H4 (cell line): Measurements from ENCODE around the gene IRX5. TPM values are rescaled to one million over a fixed set of nuclear protein-coding genes. Genes with fewer than 3 reads are reported as not detected.

Experiments used
- DNase-seq: peaks from one replicate; pipeline ENCODE4 v3.0.0-alpha.2; 2015; ENCODE audit warnings: low spot score
- total RNA-seq: library from RNA; depleted of rRNA; stranded (reverse); fragments of >200 nt; shearing (Covaris generic); gene quantifications from 2 replicates; pipeline ENCODE4 v1.2.3, GENCODE V29; 2014; rRNA removed

IRX5 gene
- 0.72 and 3.5 TPM in 2 replicates for total RNA-seq

DNA sequence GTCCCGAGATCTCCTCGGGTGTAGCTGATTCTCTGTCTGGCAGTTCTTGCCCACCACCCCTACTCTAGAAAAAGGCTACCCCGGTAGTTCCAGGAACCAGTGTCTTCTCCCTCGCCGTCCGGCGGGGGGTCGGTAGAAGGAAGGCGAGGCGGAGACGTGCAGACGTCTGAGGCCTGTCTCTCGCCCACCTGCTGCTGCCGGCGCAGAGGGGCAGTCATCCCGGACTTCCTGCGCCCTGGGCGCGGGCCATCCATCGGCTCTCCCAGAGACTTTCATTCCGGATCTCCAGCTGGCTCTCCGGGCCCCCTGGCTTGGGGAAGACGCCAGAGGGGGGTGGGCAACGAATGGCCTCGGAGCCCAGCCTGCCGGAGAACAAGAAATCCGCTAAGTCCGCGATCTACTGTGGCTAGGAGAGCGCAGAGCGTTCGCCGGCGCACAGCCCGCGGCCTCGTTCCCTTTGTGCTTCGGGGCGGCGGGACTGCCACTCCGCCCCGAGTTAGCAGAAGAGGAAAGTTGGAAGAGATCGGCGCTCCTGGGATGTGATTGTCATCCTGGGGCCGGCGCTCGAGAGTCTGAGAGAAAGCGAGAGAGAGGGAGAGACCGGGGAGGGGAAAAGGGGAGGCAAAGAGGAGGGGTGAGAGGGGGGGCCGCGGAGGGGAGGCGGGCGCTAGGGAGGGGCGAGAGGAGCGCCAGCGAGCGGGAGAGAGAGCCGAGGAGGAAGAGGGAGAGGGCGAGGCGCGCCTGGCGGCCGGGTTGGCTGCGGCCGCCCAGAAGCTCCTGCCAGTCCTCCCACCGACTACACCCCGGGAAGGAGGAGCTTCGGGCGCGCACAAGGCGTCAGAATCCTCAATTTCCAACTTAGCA, at the start of gene IRX5:
Gene IRX5, plus strand, starts transcription at position 861 of the 864 bp plus-strand sequence. CDS start 334 bp downstream, outside the sequence.
- peak; percentile 91 for DNase-seq

DNA sequence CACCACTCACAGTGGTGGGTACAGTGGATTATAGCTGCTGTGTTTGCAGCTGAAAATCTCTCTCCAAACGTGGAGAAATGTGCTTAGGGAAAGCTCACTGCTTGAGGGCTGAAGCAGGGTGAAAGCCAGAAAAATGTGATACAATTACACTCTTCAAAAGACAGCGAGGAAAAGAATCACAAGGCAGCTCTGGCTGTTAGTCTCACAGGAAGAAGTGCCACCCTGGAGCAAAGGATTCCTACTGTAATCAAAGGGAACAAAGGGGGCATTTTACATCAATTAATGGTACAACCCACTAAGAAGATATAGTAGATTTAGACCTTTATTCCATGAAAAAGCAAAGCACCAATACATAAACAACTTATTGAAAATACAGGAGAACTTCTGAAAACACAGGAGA, 48.1 kb upstream of the IRX5 start:
- no peak for DNase-seq

DNA sequence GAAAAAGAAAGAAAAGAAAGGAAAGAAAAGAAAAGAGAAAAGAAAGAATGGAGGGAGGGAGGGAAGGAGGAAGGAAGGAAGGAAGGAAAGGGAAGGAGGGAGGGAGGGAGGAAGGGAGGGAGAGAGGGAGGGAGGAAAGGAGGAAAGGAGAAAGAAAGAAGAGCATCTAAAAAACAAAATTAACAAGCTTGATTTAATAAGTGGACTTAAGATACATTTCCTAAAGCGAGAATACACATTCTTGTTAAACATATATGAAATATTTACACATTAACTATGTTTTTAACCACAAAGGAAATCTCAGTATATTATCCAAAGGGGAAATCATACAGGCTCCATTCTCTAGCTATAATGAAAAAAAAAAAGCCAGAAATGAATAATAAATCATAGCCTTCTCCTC, 47.3 kb upstream of the IRX5 start:
- DNase-seq, result no peak

DNA sequence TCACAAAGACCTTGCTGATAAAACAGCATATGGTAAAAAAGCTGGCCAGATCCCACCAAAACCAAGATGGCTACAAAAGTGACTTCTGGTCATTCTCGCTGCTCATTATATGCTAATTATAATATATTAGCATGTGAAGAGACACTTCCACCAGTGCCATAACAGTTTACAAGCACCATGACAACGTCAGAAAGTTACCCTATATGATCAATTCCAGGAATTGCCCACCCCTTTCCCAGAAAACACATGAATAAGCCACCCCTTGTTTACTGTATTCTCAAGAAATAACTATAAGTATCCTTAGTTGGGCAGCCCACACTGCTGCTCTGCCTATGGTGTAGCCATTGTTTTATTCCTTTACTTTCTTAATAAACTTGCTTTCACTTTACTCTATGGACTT, 44.6 kb upstream of the IRX5 start:
- no peak for DNase-seq

DNA sequence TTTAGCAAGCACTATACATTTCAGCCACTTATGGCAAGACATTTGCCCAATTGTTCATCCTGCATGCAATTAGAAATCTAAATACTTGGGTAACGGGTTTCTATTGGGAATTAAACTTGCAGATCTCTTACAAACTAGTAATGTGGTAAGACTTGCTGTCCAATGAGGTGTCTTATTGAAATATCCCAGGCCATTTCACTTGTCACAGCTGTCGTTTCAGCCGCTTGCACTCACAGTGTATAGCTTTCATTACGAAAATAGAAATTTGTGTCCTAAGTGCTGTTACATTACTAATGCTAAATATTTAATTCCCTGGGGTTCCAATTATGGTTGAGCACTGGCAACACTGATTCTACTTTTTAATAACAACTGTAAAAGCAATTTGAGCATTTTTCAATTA, 40.3 kb upstream of the IRX5 start:
- no peak for DNase-seq

DNA sequence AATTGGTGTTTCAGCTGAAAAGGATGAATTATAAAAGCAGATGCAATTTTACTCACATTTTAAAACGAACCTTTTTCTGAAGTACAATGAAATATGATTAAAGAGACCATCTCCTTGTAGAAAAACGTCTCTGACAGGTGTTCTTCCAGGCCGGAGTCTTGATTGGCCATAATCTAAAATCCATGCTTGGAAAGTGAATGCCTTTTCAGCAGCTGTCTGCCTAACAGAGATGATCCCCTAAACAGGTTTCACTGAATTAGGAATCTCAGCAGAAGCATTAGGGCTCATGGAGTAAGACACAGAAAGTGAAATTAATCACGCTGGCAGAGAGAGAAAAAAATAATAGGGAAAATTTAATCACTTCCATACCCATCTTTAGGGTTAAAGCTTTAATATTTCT, 39.3 kb upstream of the IRX5 start:
- DNase-seq, result no peak

DNA sequence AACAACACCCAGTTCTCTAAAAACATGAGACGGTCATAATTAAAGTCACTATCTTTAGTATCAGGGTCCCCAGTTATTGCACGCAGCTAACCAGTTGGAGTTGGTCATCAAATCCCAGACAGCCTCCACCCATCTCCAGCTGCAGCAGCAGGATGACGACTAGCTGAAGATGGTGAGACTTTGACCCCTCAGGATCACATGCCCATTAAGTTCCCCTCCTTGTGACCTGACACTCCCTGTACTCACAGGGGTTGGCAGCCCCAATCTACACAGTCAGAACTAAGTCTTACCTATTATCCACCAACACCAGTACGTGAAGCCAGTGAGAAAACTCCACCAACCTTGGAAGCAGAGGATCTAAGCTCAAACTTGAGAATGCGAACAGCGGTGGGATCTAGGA, 37.7 kb upstream of the IRX5 start:
- DNase-seq, result no peak

DNA sequence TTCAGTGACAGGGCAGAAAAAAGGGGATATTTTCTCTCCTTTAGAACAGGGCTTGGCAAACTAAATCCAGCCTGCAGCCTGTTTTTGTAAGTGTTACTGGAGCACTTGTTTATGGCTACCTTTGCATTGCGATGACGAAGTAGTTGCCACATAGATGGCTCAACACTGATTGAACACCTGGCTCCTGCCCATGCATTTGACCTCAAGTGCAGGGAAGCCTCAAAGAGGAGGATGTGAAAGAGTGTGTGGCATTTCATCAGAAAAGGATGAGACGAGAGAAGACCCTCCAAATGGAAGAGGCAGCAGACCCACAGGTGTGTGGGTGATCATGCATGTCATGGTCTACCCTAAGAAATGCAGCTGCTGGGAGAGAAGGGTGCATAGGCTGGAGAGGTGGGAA, 32.7 kb upstream of the IRX5 start:
- no peak for DNase-seq

DNA sequence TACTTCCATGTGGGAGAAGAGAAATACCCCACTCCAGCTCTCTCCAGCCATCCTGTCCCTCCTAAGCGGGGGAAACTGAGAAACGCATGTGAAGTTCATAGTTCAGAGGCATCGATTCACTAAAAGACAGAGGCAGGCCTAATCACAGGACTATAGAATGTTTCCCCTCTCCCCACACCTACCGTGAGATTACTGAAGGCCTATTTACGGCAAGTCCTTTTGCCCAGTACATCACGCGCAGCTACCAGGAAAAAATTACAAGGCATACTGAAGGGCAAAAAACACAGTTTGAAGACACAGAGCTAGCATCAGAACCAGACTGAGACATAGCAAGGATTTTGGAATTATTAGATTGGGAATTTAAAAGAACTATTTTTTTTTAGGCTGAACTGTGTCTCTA, 29.1 kb upstream of the IRX5 start:
- no peak for DNase-seq

DNA sequence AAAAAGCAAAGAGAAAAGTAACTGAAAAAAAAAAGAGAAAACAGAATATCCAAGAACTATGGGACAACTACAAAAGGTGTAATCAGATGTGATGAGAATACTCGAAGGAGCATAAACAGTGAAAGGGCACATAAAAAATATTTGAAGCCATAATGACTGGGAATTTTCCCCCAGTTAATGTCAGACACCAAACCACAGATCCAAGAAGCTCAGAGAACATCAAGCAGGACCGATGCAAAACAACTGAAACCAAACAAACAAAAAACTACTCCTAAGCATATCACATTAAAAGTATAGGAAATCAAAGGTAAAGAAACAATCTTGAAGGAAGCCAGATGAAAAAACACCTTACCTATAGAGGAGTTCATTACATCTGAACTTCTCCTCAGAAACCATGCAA, 27.6 kb upstream of the IRX5 start:
- no peak for DNase-seq

DNA sequence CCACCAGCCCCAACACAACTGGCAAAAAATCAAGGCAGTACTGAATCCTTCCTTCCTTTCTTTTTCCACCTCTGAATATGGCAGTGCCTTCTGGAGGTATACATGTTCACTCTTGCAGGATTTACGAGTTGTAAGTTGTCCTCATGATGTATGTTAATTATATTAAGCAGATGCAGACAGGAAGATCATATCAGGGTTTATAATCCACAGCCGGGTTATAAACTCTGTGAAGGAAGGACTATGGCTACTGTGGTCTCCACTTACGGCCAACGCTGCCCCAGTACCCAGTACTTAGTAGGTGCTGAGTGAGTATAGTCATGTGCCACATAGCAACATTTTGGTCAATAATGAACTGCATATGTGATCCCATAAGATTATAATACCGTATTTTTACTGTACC, 19.6 kb upstream of the IRX5 start:
- DNase-seq, result no peak

DNA sequence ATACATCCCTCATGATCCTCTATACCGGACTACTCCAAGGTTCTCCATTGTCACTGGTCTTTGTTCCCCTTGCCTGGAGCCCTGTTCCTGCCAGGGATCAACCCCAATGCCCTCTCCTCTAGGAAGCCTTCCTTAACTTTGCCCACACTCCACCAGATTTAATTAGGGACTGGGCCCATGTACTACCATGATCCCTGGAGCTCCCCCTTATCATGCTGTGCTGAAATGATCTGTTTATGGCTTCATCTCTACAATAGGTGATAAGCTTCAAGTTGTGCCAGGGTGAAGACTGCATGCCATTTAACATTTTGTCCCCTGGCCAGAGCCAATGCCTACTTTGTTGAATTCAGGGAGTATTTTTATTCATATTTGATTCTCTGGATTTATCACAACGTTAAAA, 17.9 kb upstream of the IRX5 start:
- no peak for DNase-seq

DNA sequence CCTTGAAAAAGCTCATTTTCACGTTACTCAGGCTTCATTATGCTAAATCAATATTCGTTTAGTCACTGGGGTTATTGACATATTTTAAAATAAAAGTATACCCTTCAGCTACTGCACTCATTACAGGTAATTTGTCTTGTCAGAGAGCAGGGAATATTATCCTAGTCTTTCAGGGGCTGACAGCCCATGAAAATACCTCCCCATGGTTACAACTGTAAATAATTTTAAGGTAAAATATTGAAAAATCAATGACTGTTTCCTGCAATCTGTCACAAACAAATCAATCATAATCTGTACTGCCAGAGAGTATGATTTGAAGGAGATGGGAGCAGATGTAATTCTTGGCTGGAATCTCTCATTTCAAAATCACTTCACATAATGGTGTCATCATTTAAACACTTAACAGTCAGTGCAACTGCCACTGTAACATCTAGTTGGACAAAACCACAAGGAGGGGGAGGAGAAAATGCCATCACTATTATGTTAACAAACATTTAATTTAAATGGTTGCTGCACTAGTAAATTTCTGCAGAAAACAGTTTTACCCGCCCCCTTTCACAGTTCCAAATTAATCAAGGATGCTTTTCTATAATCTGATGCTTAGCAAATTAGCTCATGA, 9.3 kb upstream of the IRX5 start:
- no peak for DNase-seq

DNA sequence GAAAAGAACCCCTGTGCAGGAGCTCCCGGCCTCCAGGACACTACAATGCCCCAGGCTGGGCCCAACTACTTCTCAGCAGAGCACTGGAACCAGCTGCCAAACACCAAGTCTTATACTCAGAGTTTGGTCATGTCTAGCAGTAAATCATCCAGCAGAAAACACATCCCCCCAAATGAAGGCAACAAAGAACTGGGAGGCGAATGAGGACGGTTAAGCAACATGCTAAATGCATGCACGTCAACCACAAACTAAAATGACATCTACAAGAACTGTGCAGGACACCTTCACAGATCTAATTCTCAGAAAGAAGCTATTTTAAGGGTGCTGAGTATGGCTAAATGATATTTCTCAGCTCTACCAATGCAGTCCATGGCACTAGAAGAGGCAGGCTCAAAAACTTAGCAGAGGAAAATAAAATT, 7.6 kb upstream of the IRX5 start:
- no peak for DNase-seq

DNA sequence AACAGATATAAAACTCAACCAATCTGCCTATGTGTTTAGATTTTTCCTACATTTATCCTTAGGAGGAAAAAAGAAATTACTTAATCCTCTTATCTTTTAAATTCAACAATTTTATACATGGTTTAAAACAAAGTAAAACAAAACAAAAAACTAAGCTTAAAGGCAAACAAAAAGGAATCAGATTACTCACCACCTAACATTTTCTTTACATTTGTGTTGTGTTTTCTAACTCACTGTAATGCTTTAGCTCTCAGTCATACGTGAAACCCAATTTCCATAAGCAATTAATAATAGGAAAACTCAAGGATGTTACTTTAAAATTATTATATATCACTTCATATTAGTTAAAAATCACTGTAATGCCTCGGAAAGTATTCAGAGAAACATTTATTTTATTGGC, 6.7 kb upstream of the IRX5 start:
- DNase-seq, result no peak

DNA sequence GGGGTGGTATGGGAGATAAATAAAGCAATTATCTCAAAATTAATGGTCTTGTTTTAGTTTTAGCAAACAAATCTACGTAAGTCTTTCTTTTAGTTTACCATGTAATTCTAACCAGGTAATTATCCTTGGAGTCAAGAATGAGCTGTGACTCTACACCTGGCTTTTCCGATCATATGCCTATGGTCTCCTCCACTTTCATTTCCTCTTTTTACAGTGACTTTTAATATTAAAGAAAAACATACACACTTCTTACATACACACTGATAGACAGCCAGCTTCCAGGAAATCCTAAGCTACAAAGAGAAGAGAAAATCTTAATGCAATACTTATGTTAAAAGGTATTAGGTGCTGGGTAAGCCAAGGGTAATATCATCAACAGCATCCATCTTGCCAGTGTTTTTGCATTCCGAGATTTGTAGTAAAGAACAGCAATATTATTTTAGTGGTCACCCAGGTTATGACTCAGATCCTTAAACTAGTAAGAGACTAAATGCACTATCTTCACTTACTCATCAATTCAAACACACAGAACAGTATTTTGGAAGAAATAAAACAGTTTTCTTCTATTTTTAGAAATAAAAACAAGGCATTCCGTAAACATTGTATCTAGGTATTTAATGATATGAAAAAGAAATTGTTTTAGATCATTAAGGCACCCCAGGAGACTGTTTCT, 4.4 kb upstream of the IRX5 start:
- DNase-seq, result no peak

DNA sequence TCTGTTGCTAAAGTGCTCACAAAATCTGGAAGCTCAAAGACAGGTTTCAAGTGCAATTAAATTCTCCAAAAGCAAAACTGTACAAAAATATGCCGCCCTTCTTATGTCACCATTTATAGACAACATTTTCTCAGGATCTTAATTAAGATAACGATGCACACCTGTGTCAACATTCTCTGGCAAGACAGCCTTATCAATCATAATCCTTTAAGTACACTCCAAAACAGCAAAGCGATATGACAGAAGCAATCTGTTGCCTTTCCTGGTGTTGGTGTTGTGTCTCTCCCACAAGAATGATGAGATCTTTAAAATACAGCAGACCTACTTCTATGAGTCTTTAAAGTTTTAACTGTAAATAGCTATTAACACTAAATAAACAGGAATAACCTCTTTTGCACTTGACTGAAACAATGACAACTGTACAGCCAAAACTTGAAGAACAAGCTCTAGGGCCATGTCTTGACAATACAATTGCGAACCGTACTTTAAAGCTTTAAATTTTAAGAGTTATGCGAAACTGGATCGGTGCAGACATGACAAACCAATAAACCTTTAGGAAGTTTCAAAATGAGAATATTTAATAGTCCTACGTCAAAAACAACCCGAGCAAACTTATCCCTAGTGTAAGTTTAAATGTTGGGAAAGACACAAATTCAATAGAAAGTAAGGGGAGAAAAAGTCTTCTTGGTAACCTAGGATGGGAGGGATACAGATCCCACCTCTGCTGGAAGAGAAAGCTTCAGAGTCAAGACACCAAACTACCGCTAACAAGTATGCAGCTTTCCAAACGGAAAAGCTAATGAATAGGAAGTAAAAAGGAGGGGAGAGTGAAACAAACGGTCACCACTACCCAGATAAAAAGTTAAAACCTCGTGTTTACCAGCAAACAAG, 3.3 kb upstream of the IRX5 start:
- DNase-seq, result no peak

DNA sequence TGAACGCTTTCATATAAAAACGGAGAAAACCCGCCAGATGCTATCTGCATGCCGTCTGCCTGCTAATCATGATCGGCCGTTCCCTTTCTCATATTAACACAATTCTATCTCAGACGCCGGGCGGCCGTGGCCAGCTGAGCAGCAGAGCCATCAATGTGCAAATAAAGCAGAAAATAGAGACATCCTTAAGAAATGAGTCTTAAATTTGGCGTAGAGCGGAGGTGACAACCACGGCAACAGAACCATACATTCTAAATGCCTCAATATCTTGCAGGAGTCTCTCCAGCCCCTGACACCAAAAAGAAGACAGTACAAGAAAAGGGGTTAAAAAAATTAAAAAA, 2.7 kb upstream of the IRX5 start:
- DNase-seq, result peak; percentile 21

DNA sequence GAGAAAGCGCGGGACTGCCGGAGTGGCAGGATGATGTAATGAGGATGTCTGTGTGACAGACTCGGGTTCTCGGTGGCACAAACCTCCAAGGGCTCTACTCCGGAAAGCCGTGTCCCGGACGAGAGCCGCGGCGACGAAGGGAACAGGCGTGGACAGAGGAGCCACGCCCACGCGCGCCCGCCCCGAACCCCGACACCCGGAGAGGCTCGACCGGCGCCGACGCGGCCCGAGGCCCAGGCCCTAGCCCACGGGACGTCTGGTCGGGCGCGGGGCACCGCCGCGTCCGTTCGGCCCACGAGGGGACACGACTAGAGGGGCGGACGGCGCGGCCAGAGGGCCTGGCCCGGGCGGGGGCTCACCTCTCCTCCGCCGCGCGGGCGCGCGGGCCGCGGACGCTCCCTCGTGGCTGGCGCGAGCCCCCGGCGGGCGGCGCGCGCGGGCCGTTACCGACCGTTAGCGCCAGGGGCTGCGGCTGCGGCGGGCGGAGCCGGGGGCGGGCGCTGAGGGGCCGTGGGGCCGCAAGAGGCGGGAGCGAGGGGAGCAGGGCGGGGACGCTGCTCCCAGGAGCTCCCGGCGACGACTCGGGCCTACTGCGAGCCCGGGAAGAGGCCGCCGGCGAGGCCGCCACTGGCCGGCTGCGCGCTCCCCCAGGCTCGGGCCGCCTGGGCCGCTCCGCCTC, 2.1 kb upstream of the IRX5 start:
- peak; percentile 76 for DNase-seq

DNA sequence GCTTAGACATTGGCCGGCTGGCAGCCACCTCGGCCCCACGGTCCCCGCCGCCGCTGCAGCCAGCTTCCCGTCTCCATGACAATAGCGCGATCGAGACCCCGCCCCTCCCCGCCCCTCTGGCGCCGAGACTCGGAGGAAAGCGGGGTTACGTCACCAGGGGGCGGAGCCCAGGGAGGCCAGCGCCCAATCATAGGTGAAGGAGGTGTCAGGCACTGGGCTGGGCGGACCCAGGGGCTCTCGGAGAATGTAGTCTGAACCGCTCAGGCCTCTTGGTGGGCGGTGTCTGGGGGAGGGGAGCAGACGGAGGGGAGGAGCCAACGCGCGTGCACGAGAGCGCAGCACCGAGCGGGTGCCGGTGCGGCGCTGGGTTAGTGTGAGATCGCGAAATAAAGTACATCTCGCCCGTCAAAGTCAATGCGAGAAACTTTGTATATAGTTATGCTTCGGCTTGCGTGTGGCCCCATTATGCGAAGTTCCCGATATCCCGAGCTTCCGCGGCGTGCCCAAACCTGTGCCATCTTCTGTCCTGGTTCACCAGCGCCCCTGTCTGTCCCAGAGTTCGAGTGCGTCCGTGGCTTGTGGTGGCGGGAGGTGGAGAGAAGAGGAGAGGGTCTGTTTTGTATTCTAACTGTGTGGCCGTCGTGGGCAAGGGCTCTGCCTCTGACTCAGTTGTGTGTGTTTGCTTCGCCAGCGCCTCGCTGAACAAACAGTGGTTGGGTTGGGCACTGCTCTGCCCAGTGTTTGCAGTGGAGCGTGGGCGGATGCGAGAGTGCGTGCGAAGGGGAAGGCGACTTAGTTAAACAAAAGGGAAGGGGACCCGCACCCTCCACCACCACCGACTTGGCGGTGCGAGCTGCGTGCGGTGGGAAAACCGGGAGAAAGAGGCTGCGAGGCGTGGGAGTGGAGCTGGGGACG, 1.3 kb upstream of the IRX5 start:
- peak; percentile 98 for DNase-seq

DNA sequence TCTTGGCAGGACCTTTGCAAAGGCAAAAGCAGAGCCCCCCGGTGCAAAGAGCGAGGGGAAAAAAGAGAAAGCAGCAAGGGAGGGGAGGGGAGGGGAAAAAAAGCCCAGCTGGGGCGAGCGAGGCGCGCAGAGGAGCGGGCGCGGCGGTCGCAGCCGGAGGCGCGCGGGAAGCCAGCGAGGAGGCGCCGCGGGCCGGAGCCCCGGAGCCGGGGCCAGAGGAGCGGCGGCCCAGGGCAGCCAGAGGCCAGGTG, 129 bp downstream of the IRX5 start:
- DNase-seq, result no peak
